PC-9 (cell line): ENCODE data around the gene PIRT. TPM values are rescaled to one million over a fixed set of nuclear protein-coding genes. Genes with fewer than 3 reads are reported as not detected.

ENCODE experiments used
- BruUV-seq: library from RNA; stranded (reverse); fragments of 400-500 nt; replicated peaks from 2 replicates; lab custom pipeline; 2021; lab: Mats Ljungman, UMichigan
- CTCF ChIA-PET: fragments of 300-600 bp; sonication (Branson Sonifier 250); formaldehyde crosslinking; loops from one replicate; lab custom pipeline; 2022; ENCODE audit warnings: antibody characterized with exemption; lab: Charles Lee
- POLR2A ChIA-PET: fragments of 300-600 bp; sonication (Branson Sonifier 250); formaldehyde crosslinking; loops from one replicate; lab custom pipeline; 2022; ENCODE audit warnings: antibody characterized with exemption; ENCODE audit not compliant: unreplicated experiment; lab: Charles Lee
- DNase-seq, 2 experiments: peaks; one replicate each; pipeline versions ENCODE4 v3.0.0 to v3.0.0-alpha.2; 2015 to 2022; ENCODE audit warnings: mixed read lengths in 1 of 2
- H2AFZ ChIP-seq: fragments of 200-600 bp; sonication (generic); 2 replicates; pipeline ENCODE4 v1.8.1; 2017; ENCODE audit warnings: antibody characterized with exemption
- H3F3A ChIP-seq: fragments of 200-600 bp; sonication (generic); 2 replicates; pipeline ENCODE4 v1.8.1; 2017; ENCODE audit warnings: antibody characterized with exemption, mild to moderate bottlenecking, low read depth; ENCODE audit not compliant: insufficient read depth
- H3K27ac ChIP-seq: fragments of 200-600 bp; sonication (generic); 2 replicates; pipeline ENCODE4 v1.6.1; 2016; ENCODE audit warnings: mixed run types
- H3K27me3 ChIP-seq: fragments of 200-600 bp; sonication (generic); 2 replicates; pipeline ENCODE4 v1.6.1; 2016; ENCODE audit warnings: low read depth, mixed run types; ENCODE audit not compliant: insufficient read depth
- H3K36me3 ChIP-seq: fragments of 200-600 bp; sonication (generic); 2 replicates; pipeline ENCODE4 v1.6.1; 2016; ENCODE audit warnings: low read depth, mixed run types
- H3K4me1 ChIP-seq: fragments of 200-600 bp; sonication (generic); replicated peaks from 2 replicates; pipeline ENCODE4 v1.6.1; 2016; ENCODE audit warnings: mixed run types; ENCODE audit not compliant: insufficient read depth
- H3K4me2 ChIP-seq: fragments of 200-600 bp; sonication (generic); 2 replicates; pipeline ENCODE4 v1.6.1; 2017; ENCODE audit warnings: mixed run types
- H3K4me3 ChIP-seq: fragments of 200-600 bp; sonication (generic); 2 replicates; pipeline ENCODE4 v1.6.1; 2016; ENCODE audit warnings: mixed run types
- H3K79me2 ChIP-seq: fragments of 200-600 bp; sonication (generic); 2 replicates; pipeline ENCODE4 v1.6.1; 2017; ENCODE audit warnings: low read depth, mixed run types
- H3K9me2 ChIP-seq: fragments of 200-600 bp; sonication (generic); 2 replicates; pipeline ENCODE4 v1.8.1; 2017; ENCODE audit warnings: mild to moderate bottlenecking; ENCODE audit not compliant: insufficient read depth
- H3K9me3 ChIP-seq: fragments of 200-600 bp; sonication (generic); 2 replicates; pipeline ENCODE4 v1.8.1; 2016; ENCODE audit warnings: low read depth; ENCODE audit not compliant: insufficient read depth
- H4K20me1 ChIP-seq: fragments of 200-600 bp; sonication (generic); 2 replicates; pipeline ENCODE4 v1.8.1; 2017; ENCODE audit not compliant: insufficient read depth
- CTCF ChIP-seq: fragments of 200-600 bp; sonication (generic); conservative IDR thresholded peaks from 2 replicates; pipeline ENCODE4 v1.6.1; 2017; ENCODE audit warnings: mixed run types, antibody characterized with exemption, mild to moderate bottlenecking, moderate library complexity
- EZH2 ChIP-seq: fragments of 200-600 bp; sonication (generic); IDR thresholded peaks from 2 replicates; pipeline ENCODE4 v1.8.0; 2017; ENCODE audit warnings: antibody characterized with exemption, low read depth
- intact Hi-C: fragments of 100-400 bp; cut with micrococcal nuclease; formaldehyde crosslinking; loops from one replicate; pipeline ENCODE4 v1.10.0; 2022; ENCODE audit not compliant: unreplicated experiment
- total RNA-seq: library from RNA; stranded (reverse); gene quantifications from 2 replicates; pipeline ENCODE4 v1.2.3, GENCODE V29; 2021

PIRT gene
- total RNA-seq, 1 experiment from 2014 or later: not detected

- Histone ChIP-seq H3K9me3 (no peaks in the 10 kb centered on the region), H2AFZ (no peak overlapping the region), H3K4me2 (no peak overlapping the region), H3K36me3 (no peaks in the 10 kb centered on the region), H3K27ac (no peak overlapping the region), H4K20me1 (no peaks in the 10 kb centered on the region), H3F3A (no peaks in the 10 kb centered on the region), H3K27me3 (no peaks in the 10 kb centered on the region), H3K79me2 (no peaks in the 10 kb centered on the region), H3K9me2 (no peaks in the 10 kb centered on the region), H3K4me3 (no peak overlapping the region), H3K4me1 (no peaks in the 10 kb centered on the region)
- ChIA-PET POLR2A (no interaction called here), CTCF (interaction anchor here (0.7 kb wide), 1 partner anchor 75 kb away, joined by 5 read pairs; no protein-coding TSS in a partner anchor)
- intact Hi-C loops: no loop called here
- TF ChIP-seq EZH2 (no peak), CTCF (no peak)
- BruUV-seq: no TSS peak
- no peak for DNase-seq
Observed at GRCh38 chr17:10773391-10773790, 64.5 kb downstream of the PIRT start.

Other genes starting within 250 kb of the PIRT start
- 0.07 and 1.1 TPM in 2 replicates for gene MYH3, start 180.8 kb downstream of the PIRT start, total RNA-seq
- 39.6 and 59.6 TPM in 2 replicates for gene SCO1, start 140.6 kb downstream of the PIRT start, total RNA-seq
- gene ADPRM, start 140.5 kb downstream of the PIRT start, total RNA-seq: 6.4 and 7.9 TPM in 2 replicates
- gene TMEM220, start 108.1 kb downstream of the PIRT start, total RNA-seq: not detected in 2 replicates
- not detected in 2 replicates for gene TMEM238L, start 34.0 kb downstream of the PIRT start, total RNA-seq